Stimulated activated CD8-positive, alpha-beta memory T cell treated with anti-CD3 and anti-CD28 coated beads, Interleukin-15, amount 100 ng/mL, for 1 hour (primary cell): Measurements from ENCODE around the gene BUB1.
"Not testable (repeated sequence)": the region's sequence is repeated elsewhere in the genome, so short reads cannot be mapped to it uniquely, and the experiment has no call there.

Experiments used
- DNase-seq: peaks from one replicate; pipeline ENCODE4 v3.0.0-alpha.2; 2020; ENCODE audit warnings: low read depth

The BUB1 gene

GRCh38 chr2:110591973-110592372 lies 85.9 kb downstream of the BUB1 start:
- DNase-seq, result not testable (repeated sequence)

DNA sequence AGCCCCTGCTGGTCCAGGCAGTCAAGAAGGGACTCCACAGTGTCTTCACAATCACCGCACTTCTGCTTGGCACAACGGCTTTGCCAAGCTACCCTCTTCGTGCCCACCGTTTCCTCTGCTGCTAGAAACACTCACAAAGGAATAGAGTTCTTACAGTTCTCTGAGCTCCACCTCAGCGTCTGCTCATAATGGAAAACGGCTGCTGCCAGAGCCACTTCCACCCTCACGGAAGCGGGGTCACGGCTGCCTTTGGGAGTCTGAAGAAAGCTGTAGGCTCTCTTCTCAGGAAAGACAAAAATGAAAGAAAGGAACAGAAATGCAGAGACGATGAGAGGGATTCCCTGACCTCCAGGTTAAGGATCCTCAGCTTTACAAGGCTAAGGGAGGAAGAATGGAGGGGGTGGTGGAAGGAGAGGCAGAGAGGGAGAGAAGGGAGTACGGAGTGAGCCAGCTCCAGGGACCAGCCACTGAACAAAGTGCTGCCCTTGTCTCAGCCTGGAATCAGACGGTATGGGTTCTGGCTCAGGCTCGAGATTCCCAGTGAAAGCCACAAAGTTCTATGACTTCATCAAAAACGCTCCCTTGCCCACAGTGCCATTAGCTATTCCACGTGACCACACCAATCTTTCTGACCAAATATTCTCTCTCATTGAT lies 88.1 kb downstream of the BUB1 start:
- DNase-seq, result not testable (repeated sequence)

DNA sequence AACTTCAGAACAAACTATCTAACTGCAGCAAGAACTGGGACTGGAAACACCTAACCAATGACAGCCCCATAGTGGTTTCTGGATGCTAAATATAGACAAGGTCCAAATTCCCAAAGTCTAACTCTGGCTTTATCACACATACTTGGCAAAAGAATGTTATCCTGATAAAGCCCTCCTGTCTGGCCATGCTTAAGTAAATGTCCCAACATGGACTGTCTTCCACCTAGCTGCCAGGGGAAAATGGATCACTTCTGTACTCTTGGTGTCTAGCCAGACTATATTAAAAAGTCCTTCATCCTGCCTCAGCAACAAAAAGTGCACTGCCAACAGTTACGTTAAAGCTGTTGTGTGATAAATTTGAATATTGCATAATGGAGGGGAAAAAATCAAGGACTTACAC lies 89.3 kb downstream of the BUB1 start:
- DNase-seq, result not testable (repeated sequence)
